OCI-LY7 (cell line): ENCODE data around the gene TMEM132A.

Experiments used
- CTCF ChIP-seq: fragments of 200-600 bp; sonication (generic); conservative IDR thresholded peaks from 2 replicates; pipeline ENCODE4 v1.5.1; 2014; ENCODE audit warnings: mild to moderate bottlenecking, antibody characterized with exemption, low read length, moderate library complexity, mixed read lengths
- EZH2phosphoT487 ChIP-seq: fragments of 200-600 bp; sonication (generic); IDR thresholded peaks from 2 replicates; pipeline ENCODE4 v1.6.1; 2018; ENCODE audit warnings: low read depth, borderline replicate concordance, mild to moderate bottlenecking, mixed run types, antibody characterized with exemption, low read length, moderate library complexity, mixed read lengths

- TF ChIP-seq CTCF (no peak), EZH2phosphoT487 (no peak)
Observed at GRCh38 chr11:60916669-60917206, 7.5 kb upstream of the TMEM132A start.
